HEK293 (cell line): ENCODE data around the gene MAML3.

Experiments used
- ZNF174 ChIP-seq: fragments of 450-650 bp; formaldehyde crosslinking; IDR thresholded peaks from 2 replicates; pipeline ENCODE4 v1.5.0; 2017; ENCODE audit warnings: missing biosample characterization, mild to moderate bottlenecking, missing genetic modification characterization
- ZNF529 ChIP-seq: fragments of 450-650 bp; formaldehyde crosslinking; IDR thresholded peaks from 2 replicates; pipeline ENCODE4 v1.5.1; 2017; ENCODE audit warnings: missing genetic modification characterization, missing biosample characterization; ENCODE audit not compliant: insufficient replicate concordance
- TF ChIP-seq, protein P1 (sequence below): fragments of 450-650 bp; formaldehyde crosslinking; IDR thresholded peaks from 2 replicates; pipeline ENCODE4 v1.5.1; 2016; ENCODE audit warnings: missing biosample characterization, missing genetic modification characterization
- TF ChIP-seq, protein P2 (sequence below): fragments of 450-650 bp; formaldehyde crosslinking; IDR thresholded peaks from 2 replicates; pipeline ENCODE4 v1.5.1; 2016; ENCODE audit warnings: missing biosample characterization, missing genetic modification characterization

DNA sequence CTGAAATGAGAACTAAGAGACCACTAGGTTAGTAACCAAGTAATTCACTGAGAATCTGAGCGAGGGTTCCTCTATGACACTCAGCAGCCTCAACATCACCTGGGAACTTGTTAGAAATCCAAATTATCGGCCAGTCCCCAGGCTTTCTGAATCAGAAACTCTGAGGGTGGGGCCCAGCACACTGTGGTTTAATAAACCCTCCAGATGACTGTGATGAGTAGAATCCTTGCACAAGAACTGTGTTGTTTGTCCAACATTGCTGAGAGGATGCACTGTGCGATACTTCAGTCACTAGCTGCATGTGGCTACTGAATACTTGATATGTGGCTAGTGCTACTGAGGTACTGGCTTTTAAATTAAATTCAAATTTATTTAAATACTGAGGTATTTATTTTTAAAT lies 243.9 kb downstream of the MAML3 start:
- no peak for TF ChIP-seq ZNF174
- TF ChIP-seq, protein P1, sequence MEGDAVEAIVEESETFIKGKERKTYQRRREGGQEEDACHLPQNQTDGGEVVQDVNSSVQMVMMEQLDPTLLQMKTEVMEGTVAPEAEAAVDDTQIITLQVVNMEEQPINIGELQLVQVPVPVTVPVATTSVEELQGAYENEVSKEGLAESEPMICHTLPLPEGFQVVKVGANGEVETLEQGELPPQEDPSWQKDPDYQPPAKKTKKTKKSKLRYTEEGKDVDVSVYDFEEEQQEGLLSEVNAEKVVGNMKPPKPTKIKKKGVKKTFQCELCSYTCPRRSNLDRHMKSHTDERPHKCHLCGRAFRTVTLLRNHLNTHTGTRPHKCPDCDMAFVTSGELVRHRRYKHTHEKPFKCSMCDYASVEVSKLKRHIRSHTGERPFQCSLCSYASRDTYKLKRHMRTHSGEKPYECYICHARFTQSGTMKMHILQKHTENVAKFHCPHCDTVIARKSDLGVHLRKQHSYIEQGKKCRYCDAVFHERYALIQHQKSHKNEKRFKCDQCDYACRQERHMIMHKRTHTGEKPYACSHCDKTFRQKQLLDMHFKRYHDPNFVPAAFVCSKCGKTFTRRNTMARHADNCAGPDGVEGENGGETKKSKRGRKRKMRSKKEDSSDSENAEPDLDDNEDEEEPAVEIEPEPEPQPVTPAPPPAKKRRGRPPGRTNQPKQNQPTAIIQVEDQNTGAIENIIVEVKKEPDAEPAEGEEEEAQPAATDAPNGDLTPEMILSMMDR (tag by site-specific recombination): no peak
- TF ChIP-seq, protein P2, sequence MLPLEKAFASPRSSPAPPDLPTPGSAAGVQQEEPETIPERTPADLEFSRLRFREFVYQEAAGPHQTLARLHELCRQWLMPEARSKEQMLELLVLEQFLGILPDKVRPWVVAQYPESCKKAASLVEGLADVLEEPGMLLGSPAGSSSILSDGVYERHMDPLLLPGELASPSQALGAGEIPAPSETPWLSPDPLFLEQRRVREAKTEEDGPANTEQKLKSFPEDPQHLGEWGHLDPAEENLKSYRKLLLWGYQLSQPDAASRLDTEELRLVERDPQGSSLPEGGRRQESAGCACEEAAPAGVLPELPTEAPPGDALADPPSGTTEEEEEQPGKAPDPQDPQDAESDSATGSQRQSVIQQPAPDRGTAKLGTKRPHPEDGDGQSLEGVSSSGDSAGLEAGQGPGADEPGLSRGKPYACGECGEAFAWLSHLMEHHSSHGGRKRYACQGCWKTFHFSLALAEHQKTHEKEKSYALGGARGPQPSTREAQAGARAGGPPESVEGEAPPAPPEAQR (tag by site-specific recombination): no peak
- no peak for TF ChIP-seq ZNF529
